GM19455 (cell line): ENCODE results near the gene CDC40.
A peak's percentile ranks its signal among the peaks of the same experiment; 100 is the strongest.
"Not testable (repeated sequence)": the region's sequence is repeated elsewhere in the genome, so short reads cannot be mapped to it uniquely, and the experiment has no call there.

Source experiments
- ATAC-seq: cut with Tn5 transposase; IDR thresholded peaks from one replicate; pipeline ENCODE4 v1.9.1; 2021; ENCODE audit not compliant: unreplicated experiment

Gene CDC40

DNA sequence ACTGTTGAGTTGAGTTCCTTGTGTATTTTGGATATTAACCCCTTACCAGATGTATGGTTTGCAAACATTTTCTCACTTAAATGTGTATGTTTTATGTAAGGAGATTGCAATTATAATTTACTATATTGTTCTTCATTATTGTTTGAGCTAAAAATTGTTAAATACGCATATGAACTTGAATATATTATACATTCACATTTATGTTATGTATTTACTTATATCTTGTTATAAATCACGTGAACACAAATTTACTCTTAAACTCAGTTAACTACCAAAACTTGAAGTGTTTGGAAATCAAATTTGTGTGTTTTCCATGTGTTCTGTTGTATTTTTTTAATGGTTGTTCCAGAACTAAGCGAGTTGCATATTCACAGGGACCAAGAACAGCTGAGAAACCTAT lies 18.3 kb downstream of the CDC40 start:
- ATAC-seq, result no peak

DNA sequence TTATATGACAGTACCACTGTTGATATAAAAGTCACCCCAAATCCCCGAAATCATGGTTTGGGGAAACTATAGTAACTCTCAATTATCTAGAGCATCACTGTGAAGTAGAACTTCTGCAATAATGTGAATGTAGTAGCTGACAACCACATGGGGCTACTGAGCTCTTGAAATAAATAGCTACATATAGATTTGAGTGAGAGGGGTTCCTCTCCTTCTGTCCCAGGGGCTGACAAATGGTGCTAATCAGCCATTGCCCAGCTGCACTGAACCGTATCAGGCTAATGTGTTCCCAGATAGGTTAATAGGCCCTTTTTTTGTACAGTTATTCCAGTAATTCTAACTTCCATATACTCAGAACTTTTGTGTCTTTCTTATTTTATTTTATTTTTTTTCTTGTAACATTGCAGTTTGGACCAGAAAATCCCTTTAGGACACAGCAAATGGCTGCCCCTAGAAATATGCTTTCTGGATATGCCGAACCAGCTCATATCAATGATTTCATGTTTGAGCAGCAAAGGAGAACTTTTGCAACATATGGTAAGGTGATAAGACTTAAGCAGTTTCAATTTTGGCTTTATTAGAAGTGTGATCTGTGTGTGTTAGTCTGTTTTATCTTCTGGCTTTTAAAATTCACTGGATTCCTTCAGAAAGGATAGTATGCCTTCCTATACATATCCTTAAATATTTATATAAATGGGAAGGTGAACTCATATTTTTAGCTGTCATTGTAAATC lies 21.1 kb downstream of the CDC40 start:
- ATAC-seq, result no peak

GRCh38 chr6:110207652-110208051 lies 27.4 kb downstream of the CDC40 start:
- no peak for ATAC-seq

- ATAC-seq, result no peak
These were observed 31.5 kb downstream of the CDC40 start for GRCh38 chr6:110211753-110212152.

- no peak for ATAC-seq
These were observed 34.1 kb downstream of the CDC40 start for GRCh38 chr6:110214338-110214737.

- no peak for ATAC-seq
These were observed 35.9 kb downstream of the CDC40 start for GRCh38 chr6:110216140-110216539.

- no peak for ATAC-seq
These were observed 37.0 kb downstream of the CDC40 start for GRCh38 chr6:110217266-110217665.

GRCh38 chr6:110221738-110222137 lies 41.5 kb downstream of the CDC40 start:
- no peak for ATAC-seq

DNA sequence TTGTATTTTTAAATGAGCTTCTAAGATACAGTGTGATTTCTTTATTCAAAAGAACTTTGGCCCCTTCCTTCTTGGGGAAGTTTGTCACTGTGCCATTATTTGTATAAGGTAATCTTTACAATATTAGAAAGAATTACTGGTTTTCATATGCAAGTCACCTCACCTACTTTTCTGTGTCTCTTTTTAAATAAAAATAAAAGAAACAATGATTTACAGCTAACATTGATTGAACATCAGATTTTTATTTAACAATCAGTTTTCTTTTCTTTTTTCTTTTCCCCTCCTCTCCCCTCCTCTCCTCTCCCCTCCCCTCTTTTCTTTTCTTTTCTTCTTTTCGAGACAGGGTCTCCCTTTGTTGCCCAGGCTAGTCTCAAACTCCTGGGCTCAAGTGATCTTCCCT lies 46.0 kb downstream of the CDC40 start:
- ATAC-seq, result no peak

- ATAC-seq, result no peak
These were observed 52.2 kb downstream of the CDC40 start for GRCh38 chr6:110232450-110232849.

GRCh38 chr6:110233770-110234374 lies 53.6 kb downstream of the CDC40 start:
- peak; percentile 92 for ATAC-seq

DNA sequence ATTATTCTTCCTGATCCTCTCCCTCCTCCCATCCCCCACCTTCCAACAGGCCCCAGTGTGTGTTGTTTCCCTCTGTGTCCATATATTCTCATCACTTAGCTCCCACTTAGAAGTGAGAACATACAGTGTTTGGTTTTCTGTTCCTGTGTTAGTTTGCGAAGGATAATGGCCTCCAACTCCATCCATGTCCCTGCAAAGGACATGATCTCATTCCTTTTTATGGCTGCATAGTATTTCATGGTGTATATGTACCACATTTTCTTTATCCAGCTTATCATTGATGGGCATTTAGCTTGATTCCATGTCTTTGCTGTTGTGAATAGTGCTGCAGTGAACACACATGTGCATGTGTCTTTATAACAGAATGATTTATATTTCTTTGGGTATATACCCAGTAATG lies 55.8 kb downstream of the CDC40 start:
- ATAC-seq, result not testable (repeated sequence)

- ATAC-seq, result no peak
These were observed 59.5 kb downstream of the CDC40 start for GRCh38 chr6:110239526-110240274.

DNA sequence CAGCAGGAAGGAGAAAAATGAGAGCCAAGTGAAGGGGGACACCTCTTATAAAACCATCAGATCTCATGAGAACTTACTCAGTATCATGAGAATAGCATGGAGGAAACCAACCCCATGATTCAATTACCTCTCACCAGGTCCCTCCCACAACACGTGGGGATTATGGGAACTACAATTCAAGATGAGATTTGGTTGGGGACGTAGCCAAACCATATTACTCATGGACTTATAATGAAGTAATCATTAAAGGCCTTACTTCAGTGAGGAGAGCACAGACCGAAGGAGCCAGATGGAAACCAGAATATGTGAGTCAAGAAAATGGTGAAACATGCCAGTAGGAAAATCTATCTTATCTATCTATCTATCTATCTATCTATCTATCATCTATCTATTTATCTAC lies 64.4 kb downstream of the CDC40 start:
- not testable (repeated sequence) for ATAC-seq

GRCh38 chr6:110246378-110246777 lies 66.2 kb downstream of the CDC40 start:
- ATAC-seq, result no peak

- ATAC-seq, result no peak
These were observed 66.8 kb downstream of the CDC40 start for GRCh38 chr6:110246900-110247546.

- no peak for ATAC-seq
These were observed 69.8 kb downstream of the CDC40 start for GRCh38 chr6:110250058-110250457.

DNA sequence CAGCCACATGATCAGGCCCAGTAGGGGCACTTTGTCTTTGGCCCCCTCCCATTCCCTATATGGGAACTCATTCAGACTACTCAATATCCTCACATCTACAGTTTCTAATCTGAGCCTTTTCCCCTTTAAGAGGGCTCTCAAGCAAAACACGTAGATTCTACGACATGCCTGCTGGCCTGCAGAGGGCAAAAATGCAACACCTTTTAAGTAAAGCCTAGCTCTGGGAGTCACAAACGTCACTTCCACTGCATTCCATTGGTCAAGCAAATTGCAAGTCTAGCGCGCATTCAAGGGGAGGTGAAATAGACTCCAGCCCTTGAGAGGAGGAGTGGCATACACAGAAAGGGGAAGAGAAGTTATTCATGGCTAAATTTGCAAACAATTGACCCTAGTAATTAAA lies 70.6 kb downstream of the CDC40 start:
- ATAC-seq, result no peak

DNA sequence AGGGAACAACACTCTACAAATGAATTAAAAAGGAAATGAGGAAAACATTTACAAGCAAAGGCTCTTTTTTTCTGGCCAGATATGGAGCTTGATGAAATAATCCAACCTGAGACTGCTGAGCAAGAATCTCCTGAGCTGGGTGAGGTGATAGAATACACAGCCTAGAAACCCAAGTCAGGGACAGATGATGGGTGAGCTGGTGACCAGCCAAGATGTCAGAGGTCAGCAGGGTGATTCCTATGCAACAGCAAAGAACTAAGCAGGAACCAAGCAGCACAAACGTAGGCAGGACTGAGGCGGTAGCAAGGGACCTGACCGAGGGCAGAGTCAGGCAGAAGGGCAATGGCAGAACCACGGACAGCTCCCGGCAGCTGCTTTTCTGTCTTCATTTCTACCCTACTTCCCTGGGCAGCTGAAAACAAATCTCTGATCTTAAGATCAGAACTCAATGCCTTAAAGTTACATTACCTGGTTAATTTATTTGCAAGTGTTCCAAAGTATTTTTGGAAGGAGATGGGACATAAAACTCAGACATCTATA lies 75.1 kb downstream of the CDC40 start:
- no peak for ATAC-seq

- ATAC-seq, result no peak
These were observed 76.1 kb downstream of the CDC40 start for GRCh38 chr6:110256366-110256765.

GRCh38 chr6:110265273-110265672 lies 85.0 kb downstream of the CDC40 start:
- no peak for ATAC-seq
